DMS53 treated with DMSO at 0.1 percent for 48 hours (cell line): ENCODE results near the gene TOMM22.
A peak's percentile ranks its signal among the peaks of the same experiment; 100 is the strongest.

Source experiments
- DNase-seq: peaks from one replicate; lab custom pipeline; 2025; ENCODE audit not compliant: unreplicated experiment; lab: John Stamatoyannopoulos, UW

The TOMM22 gene

GRCh38 chr22:38733724-38734381 is 52.1 kb downstream of the TOMM22 start:
- DNase-seq: peak; percentile 26

- no peak for DNase-seq
These were observed 52.8 kb downstream of the TOMM22 start for GRCh38 chr22:38734421-38735100.
